B cell (primary cell): ENCODE measurements around the gene TTC39B. TPM values are rescaled to one million over a fixed set of nuclear protein-coding genes. Genes with fewer than 3 reads are reported as not detected.
"Not testable (repeated sequence)": the region's sequence is repeated elsewhere in the genome, so short reads cannot be mapped to it uniquely, and the experiment has no call there.

ENCODE experiments used
- ATAC-seq: fragments of 200-7000 bp; cut with Tn5 transposase; one replicate; pipeline ENCODE4 v1.10.0; 2021; ENCODE audit warnings: low read depth, mild to moderate bottlenecking, moderate number of reproducible peaks, moderate library complexity
- CTCF ChIA-PET: fragments of 350-600 bp; sonication (Branson Sonifier 250); formaldehyde crosslinking; loops from one replicate; lab custom pipeline; 2021; ENCODE audit warnings: antibody characterized with exemption, inconsistent platforms; lab: Charles Lee
- POLR2A ChIA-PET: fragments of 350-600 bp; sonication (Branson Sonifier 250); formaldehyde crosslinking; loops from one replicate; lab custom pipeline; 2021; ENCODE audit warnings: antibody characterized with exemption; lab: Charles Lee
- DNase-seq: peaks from one replicate; pipeline ENCODE4 v3.0.0; 2013
- H2AFZ ChIP-seq: 2 replicates; pipeline ENCODE4 v1.6.1; 2012; ENCODE audit warnings: mild to moderate bottlenecking, low read depth, low read length; ENCODE audit not compliant: insufficient read depth, poor library complexity, severe bottlenecking
- H3K27ac ChIP-seq, 2 donors: 1 replicate in 1 of 2; 2 replicates in 1 of 2; pipeline ENCODE4 v1.5.1; 2012 to 2013; ENCODE audit warnings: low read length in 2 of 2, mild to moderate bottlenecking in 2 of 2, moderate library complexity in 1 of 2
- H3K27me3 ChIP-seq, 4 experiments: fragments of 200-600 bp in 1 of 4; sonication (generic) in 1 of 4; replicated peaks in 1 of 4; 1 replicate in 2 of 4; 2 replicates in 2 of 4; pipeline versions ENCODE4 v1.6.1 to v1.7.0; 2013 to 2016; ENCODE audit warnings: low read length in 3 of 4, mild to moderate bottlenecking in 2 of 4, mixed read lengths in 1 of 4, moderate library complexity in 1 of 4; ENCODE audit not compliant: insufficient read depth in 4 of 4, control insufficient read depth in 3 of 4; ENCODE audit errors: control extremely low read depth in 1 of 4
- H3K36me3 ChIP-seq, 2 experiments: replicated peaks in 1 of 2; 1 replicate in 1 of 2; 2 replicates in 1 of 2; pipeline versions ENCODE4 v1.6.1 to v1.7.1; 2013; ENCODE audit warnings: low read length in 1 of 2; ENCODE audit not compliant: insufficient read depth in 2 of 2, control insufficient read depth in 1 of 2; ENCODE audit errors: control extremely low read depth in 1 of 2, extremely low read depth in 1 of 2
- H3K4me1 ChIP-seq, 2 donors: fragments of 200-600 bp in 1 of 2; sonication (generic) in 1 of 2; 1 replicate in 1 of 2; 2 replicates in 1 of 2; pipeline versions ENCODE4 v1.5.1 to v1.6.1; 2013 to 2017; ENCODE audit warnings: low read length in 2 of 2; ENCODE audit not compliant: control insufficient read depth in 2 of 2, insufficient read depth in 2 of 2
- H3K4me2 ChIP-seq: replicated peaks from 2 replicates; pipeline ENCODE3; 2012; ENCODE audit warnings: mild to moderate bottlenecking, low read depth, low read length; ENCODE audit not compliant: poor library complexity, severe bottlenecking
- H3K4me3 ChIP-seq, 5 experiments: fragments of 200-600 bp in 1 of 5; sonication (generic) in 1 of 5; 1 replicate in 3 of 5; 2 replicates in 2 of 5; pipeline versions ENCODE4 v1.5.1 to v1.7.0; 2011 to 2016; ENCODE audit warnings: low read length in 4 of 5, mild to moderate bottlenecking in 4 of 5, low read depth in 2 of 5, control low read depth in 1 of 5, moderate library complexity in 1 of 5; ENCODE audit not compliant: insufficient read depth in 1 of 5; ENCODE audit errors: control extremely low read depth in 1 of 5, extremely low read depth in 1 of 5
- H3K79me2 ChIP-seq: fragments of 200-600 bp; sonication (generic); one replicate; pipeline ENCODE4 v1.6.0; 2016; ENCODE audit warnings: low read length; ENCODE audit not compliant: control insufficient read depth, insufficient read depth
- H3K9ac ChIP-seq: fragments of 200-600 bp; sonication (generic); 2 replicates; pipeline ENCODE4 v1.6.1; 2017; ENCODE audit warnings: mild to moderate bottlenecking, low read length, moderate library complexity
- H3K9me3 ChIP-seq, 3 donors: one replicate each; pipeline versions ENCODE4 v1.6.1 to v1.7.1; 2013; ENCODE audit warnings: low read length in 2 of 3; ENCODE audit not compliant: control insufficient read depth in 2 of 3, insufficient read depth in 1 of 3; ENCODE audit errors: control extremely low read depth in 1 of 3
- H4K20me1 ChIP-seq: 2 replicates; pipeline ENCODE4 v1.6.0; 2012; ENCODE audit warnings: mild to moderate bottlenecking, low read length; ENCODE audit not compliant: insufficient read depth, control insufficient read depth, poor library complexity, severe bottlenecking
- H3K27ac Mint-ChIP-seq: one replicate; pipeline ENCODE4 v1.8.0; 2021; ENCODE audit warnings: mixed read lengths
- H3K27me3 Mint-ChIP-seq: one replicate; pipeline ENCODE4 v1.8.0; 2021; ENCODE audit warnings: mixed read lengths
- H3K4me1 Mint-ChIP-seq: one replicate; pipeline ENCODE4 v1.8.0; 2021; ENCODE audit warnings: mixed read lengths
- H3K4me3 Mint-ChIP-seq: one replicate; pipeline ENCODE4 v1.8.0; 2021; ENCODE audit warnings: mixed read lengths
- H3K9me3 Mint-ChIP-seq: one replicate; pipeline ENCODE4 v1.8.0; 2022; ENCODE audit warnings: mixed read lengths; ENCODE audit not compliant: insufficient read depth
- CTCF ChIP-seq: fragments of 200-600 bp; IDR thresholded peaks from one replicate; pipeline ENCODE4 v1.8.0; 2022; ENCODE audit warnings: antibody characterized with exemption, mild to moderate bottlenecking
- EZH2 ChIP-seq: IDR thresholded peaks from 2 replicates; pipeline ENCODE4 v1.6.1; 2012; ENCODE audit warnings: borderline replicate concordance, low read depth, mild to moderate bottlenecking, moderate library complexity, low read length; ENCODE audit not compliant: insufficient read depth, poor library complexity, severe bottlenecking
- WGBS: methylation state at CpG from one replicate; pipeline ENCODE4 v1.1.5; 2013; ENCODE audit warnings: missing lambda C conversion rate; ENCODE audit not compliant: insufficient coverage; 5-methylcytosine and 5-hydroxymethylcytosine counted together
- intact Hi-C: fragments of 100-400 bp; cut with micrococcal nuclease; formaldehyde crosslinking; loops from one replicate; pipeline ENCODE4 v1.10.0; 2022
- polyA plus RNA-seq: library from polyadenylated mRNA; depleted of rRNA; stranded (reverse); fragments of >200 nt; gene quantifications from 2 replicates; pipeline ENCODE4 v1.2.3, GENCODE V29; 2012
- total RNA-seq, 2 donors: library from RNA; stranded (reverse); fragments of 120-200 nt in 1 of 2; gene quantifications; 1 replicate in 1 of 2; 2 replicates in 1 of 2; pipeline versions ENCODE4 v1.2.3 to v1.2.4, GENCODE V29; 2013 to 2022

The TTC39B gene
- total and polyA plus RNA-seq, 2 donors (not counting 1 experiment from before 2014, with no cell fraction given) = 2.0 to 3.6 TPM

GRCh38 chr9:15319661-15320060, 12.6 kb upstream of the TTC39B start:
- H3K4me2 ChIP-seq, POLR2A ChIA-PET, H3K4me3 Mint-ChIP-seq, H2AFZ ChIP-seq, H3K9me3 Mint-ChIP-seq, H3K9me3 ChIP-seq, intact Hi-C loops, H3K4me1 Mint-ChIP-seq, H3K27me3 Mint-ChIP-seq, DNase-seq, H3K27me3 ChIP-seq, H3K4me3 ChIP-seq, ATAC-seq, H3K79me2 ChIP-seq, H3K27ac ChIP-seq, H3K36me3 ChIP-seq, H4K20me1 ChIP-seq, H3K27ac Mint-ChIP-seq, H3K9ac ChIP-seq, H3K4me1 ChIP-seq: not testable (repeated sequence)
- CTCF ChIA-PET = interaction anchor here (0.7 kb wide), 1 partner anchor 20 kb away, joined by 4 read pairs; no protein-coding TSS in a partner anchor
- WGBS = 41% methylated on average over 5 of the region's 9 CpGs

GRCh38 chr9:15317836-15318235, 10.8 kb upstream of the TTC39B start:
- H3K9me3 ChIP-seq = peaks cover 0 to under 1% (median 0%) of the 10 kb centered on the region in 3 donors
- no peaks in the 10 kb centered on the region for H3K9me3 Mint-ChIP-seq
- H3K4me3 ChIP-seq = no peak overlapping the region
- TF ChIP-seq EZH2 = no peak
- TF ChIP-seq CTCF = no peak
- H3K27ac Mint-ChIP-seq = no peak overlapping the region
- CTCF ChIA-PET = interaction anchor here (0.8 to 1.8 kb wide), 2 partner anchors 9 to 109 kb away, joined by 3 to 6 read pairs; no protein-coding TSS in a partner anchor
- H3K27ac ChIP-seq = no peak overlapping the region
- POLR2A ChIA-PET = no interaction called here
- intact Hi-C loops = no loop called here
- no peak overlapping the region for H3K4me2 ChIP-seq
- no peaks in the 10 kb centered on the region for H3K4me1 ChIP-seq
- no peaks in the 10 kb centered on the region for H4K20me1 ChIP-seq
- H3K4me3 Mint-ChIP-seq = no peak overlapping the region
- no peaks in the 10 kb centered on the region for H3K27me3 ChIP-seq
- ATAC-seq (no peak), DNase-seq (no peak)
- no peaks in the 10 kb centered on the region for H3K36me3 ChIP-seq
- no peak overlapping the region for H2AFZ ChIP-seq
- WGBS = 94% methylated on average over 4 of the region's 4 CpGs
- H3K4me1 Mint-ChIP-seq = no peaks in the 10 kb centered on the region
- H3K9ac ChIP-seq = no peak overlapping the region
- H3K79me2 ChIP-seq = no peaks in the 10 kb centered on the region
- H3K27me3 Mint-ChIP-seq = peaks cover 7% of the 10 kb centered on the region
